ENCODE data around the gene CYTH3. TPM values are rescaled to one million over a fixed set of nuclear protein-coding genes. Genes with fewer than 3 reads are reported as not detected.
"Not testable (repeated sequence)": the region's sequence is repeated elsewhere in the genome, so short reads cannot be mapped to it uniquely, and the experiment has no call there.

Gene CYTH3
- total RNA-seq, 1 donor from 2014 or later = 24.9 TPM

DNA sequence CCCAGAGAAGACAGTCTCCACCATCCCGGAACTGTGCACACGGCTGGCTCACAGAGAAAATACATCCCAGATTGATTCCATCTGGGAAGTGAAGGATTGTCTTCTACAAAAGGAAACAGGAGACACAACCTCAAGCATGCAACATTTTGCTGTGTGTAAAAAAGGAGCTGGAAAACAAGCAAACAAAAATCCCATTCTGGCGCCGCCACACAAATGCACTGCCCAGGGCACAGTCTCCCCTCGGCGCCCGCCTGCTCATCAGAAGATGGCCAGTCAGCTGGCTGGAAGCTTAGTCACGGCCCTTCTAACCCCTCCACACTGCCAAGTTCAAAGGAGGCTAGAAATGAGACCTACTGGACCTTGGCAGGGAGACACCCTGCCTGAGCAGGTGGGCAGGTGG lies 14.1 kb upstream of the CYTH3 start:
- Histone ChIP-seq H3K36me3 (ENCODE audit: control insufficient read depth, insufficient read depth, low read length) (no peaks in the 10 kb centered on the region), H3K4me3 (ENCODE audit: low read depth, low read length) (no peak overlapping the region), H3K27me3 (ENCODE audit: control insufficient read depth, insufficient read depth, low read length) (no peaks in the 10 kb centered on the region)
- TF ChIP-seq, protein P1, sequence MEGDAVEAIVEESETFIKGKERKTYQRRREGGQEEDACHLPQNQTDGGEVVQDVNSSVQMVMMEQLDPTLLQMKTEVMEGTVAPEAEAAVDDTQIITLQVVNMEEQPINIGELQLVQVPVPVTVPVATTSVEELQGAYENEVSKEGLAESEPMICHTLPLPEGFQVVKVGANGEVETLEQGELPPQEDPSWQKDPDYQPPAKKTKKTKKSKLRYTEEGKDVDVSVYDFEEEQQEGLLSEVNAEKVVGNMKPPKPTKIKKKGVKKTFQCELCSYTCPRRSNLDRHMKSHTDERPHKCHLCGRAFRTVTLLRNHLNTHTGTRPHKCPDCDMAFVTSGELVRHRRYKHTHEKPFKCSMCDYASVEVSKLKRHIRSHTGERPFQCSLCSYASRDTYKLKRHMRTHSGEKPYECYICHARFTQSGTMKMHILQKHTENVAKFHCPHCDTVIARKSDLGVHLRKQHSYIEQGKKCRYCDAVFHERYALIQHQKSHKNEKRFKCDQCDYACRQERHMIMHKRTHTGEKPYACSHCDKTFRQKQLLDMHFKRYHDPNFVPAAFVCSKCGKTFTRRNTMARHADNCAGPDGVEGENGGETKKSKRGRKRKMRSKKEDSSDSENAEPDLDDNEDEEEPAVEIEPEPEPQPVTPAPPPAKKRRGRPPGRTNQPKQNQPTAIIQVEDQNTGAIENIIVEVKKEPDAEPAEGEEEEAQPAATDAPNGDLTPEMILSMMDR (IDR thresholded peaks at IDR 0.05; ENCODE audit: insufficient read depth, low read length, poor library complexity, severe bottlenecking) = no peak
- DNase-seq (ENCODE audit: low read depth) = no peak

DNA sequence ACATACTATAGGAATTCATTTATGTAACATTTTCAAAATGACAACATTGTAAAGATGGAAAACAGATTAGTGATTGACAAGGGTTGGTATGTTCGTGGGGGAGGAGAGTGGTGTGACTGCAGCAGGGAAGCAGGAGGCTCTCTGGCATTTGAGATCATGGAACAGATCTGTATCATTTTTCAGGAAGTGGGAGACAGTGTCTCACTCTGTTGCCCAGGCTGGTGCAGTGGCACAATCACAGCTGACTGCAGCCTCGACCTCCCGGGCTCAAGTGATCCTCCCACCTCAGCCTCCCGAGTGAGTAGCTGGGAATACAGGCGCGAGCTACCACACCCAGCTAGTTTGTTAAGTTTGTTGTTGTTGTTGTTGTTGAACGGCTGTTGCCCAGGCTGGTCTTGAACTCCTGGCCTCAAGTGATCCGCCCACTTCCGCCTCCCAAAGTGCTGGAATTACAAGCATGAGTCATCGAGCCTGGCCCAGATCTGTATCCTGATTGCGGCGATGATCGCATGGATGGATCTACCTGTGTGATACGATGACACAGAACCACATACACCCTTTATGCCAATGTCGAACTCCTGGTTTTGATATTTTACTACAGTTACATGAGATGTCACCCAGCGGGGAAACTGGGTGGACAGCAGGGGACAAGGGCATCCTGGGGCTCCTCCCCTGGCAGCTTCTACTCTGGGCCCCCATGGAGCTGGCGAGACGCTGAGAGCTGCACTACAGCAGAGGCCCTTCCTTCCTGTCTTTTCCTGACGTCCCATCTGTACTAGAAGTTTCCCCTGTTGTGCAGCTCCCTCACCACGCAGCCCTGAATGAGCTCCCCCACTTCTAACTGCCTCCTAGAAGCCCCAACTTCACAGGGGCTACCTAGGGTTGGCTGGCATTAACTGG lies 12.3 kb upstream of the CYTH3 start:
- DNase-seq (ENCODE audit: low read depth) = no peak
- TF ChIP-seq, protein P1 (IDR thresholded peaks at IDR 0.05; ENCODE audit: insufficient read depth, low read length, poor library complexity, severe bottlenecking) = no peak

DNA sequence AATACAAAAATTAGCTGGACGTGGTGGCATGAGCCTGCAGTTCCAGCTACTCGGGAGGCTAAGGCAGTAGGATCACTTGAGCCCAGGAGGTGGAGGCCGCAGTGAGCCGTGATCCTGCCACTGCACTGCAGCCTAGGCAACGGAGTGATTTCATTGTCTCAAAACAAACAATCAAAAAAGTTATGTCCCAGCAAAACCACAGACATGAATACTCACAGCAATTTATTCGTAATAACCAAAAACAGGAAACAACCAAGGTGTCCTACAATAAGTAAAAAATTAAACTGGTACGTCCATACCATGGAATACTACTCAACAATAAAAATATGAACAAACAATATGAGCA lies 11.6 kb upstream of the CYTH3 start:
- H3K27me3 ChIP-seq (ENCODE audit: control insufficient read depth, insufficient read depth, low read length) = no peaks in the 10 kb centered on the region
- H3K4me3 ChIP-seq (ENCODE audit: low read depth, low read length) = no peak overlapping the region
- TF ChIP-seq, protein P1 (IDR thresholded peaks at IDR 0.05; ENCODE audit: insufficient read depth, low read length, poor library complexity, severe bottlenecking) = no peak
- no peaks in the 10 kb centered on the region for H3K36me3 ChIP-seq (ENCODE audit: control insufficient read depth, insufficient read depth, low read length)
- DNase-seq (ENCODE audit: low read depth) = no peak

More for the DNA sequence above, 12.3 kb upstream of the CYTH3 start:
- no peaks in the 10 kb centered on the region for H3K36me3 ChIP-seq (ENCODE audit: control insufficient read depth, insufficient read depth, low read length)
- H3K27me3 ChIP-seq (ENCODE audit: control insufficient read depth, insufficient read depth, low read length) = no peaks in the 10 kb centered on the region
- H3K4me3 ChIP-seq (ENCODE audit: low read depth, low read length) = no peak overlapping the region

DNA sequence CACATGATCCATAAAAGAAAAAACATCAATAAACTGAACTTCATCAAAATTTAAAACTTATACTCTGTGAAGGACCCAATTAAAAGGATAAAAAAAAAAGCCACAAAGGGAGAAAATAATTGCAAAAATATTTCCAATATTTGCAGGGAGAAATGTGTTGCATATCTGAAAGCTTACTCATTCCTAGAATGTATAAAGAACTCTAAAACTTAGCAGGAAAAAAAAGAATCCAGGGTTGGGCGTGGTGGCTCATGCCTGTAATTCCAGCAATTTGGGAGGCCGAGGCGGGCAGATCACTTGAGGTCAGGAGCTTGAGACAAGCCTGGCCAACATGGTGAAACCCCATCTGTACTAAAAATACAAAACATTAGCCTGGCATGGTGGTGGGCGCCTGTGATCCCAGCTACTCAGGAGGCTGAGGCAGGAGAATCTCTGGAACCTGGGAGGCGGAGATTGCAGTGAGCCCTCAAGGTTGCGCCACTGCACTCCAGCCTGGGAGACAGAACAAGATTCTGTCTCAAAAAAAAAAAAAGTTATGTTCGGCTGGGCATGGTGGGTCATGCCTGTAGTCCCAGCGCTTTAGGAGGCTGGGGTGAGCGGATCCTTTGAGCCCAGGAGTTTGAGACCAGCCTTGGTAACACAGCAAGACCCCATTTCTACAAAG lies 11.1 kb upstream of the CYTH3 start:
- not testable (repeated sequence) for H3K27me3 ChIP-seq (ENCODE audit: control insufficient read depth, insufficient read depth, low read length); H3K36me3 ChIP-seq (ENCODE audit: control insufficient read depth, insufficient read depth, low read length); DNase-seq (ENCODE audit: low read depth); H3K4me3 ChIP-seq (ENCODE audit: low read depth, low read length)

DNA sequence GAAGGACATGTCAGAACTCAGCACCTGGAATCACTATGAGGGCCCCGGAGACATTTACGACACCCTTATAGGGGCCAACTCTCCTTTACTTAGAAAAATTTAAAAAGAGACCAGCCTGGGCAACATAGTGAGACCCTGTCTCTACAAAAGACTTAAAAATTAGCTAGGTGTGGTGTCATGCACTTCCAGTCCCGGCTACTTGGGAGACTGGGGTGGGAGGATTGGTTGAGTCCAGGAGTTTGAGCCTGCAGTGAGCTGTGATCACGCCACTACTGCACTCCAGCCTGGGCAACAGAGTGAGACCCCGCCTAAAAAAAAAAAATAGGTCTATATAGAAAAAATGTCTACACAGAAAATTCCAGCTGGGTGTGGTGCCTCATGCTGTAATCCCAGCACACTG lies 7.5 kb upstream of the CYTH3 start:
- H3K36me3 ChIP-seq (ENCODE audit: control insufficient read depth, insufficient read depth, low read length) = no peaks in the 10 kb centered on the region

DNA sequence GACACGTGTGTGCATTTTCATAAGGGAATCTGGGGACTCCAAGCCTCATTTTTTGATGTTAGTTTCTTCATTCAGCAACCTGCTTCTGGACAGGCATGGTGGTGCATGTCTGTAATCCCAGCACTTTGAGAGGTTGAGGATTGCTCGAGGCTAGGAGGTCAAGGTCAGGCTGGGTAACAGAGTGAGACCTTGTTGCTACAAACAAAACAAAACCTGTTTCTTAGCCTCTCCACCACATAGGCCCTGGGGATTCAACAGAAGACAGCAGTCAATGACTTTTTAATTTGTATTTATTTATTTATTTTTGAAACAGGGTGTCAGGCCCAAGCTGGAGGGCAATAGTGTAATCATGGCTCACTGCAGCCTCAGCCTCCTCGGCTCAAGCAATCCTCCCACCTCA lies 6.9 kb upstream of the CYTH3 start:
- TF ChIP-seq, protein P1 (IDR thresholded peaks at IDR 0.05; ENCODE audit: insufficient read depth, low read length, poor library complexity, severe bottlenecking) = no peak
- Histone ChIP-seq H3K4me3 (ENCODE audit: low read depth, low read length) (no peak overlapping the region), H3K27me3 (ENCODE audit: control insufficient read depth, insufficient read depth, low read length) (no peaks in the 10 kb centered on the region), H3K36me3 (ENCODE audit: control insufficient read depth, insufficient read depth, low read length) (no peaks in the 10 kb centered on the region)
- no peak for DNase-seq (ENCODE audit: low read depth)

More for the DNA sequence above, 7.5 kb upstream of the CYTH3 start:
- no peak for DNase-seq (ENCODE audit: low read depth)
- Histone ChIP-seq H3K4me3 (ENCODE audit: low read depth, low read length) (no peak overlapping the region), H3K27me3 (ENCODE audit: control insufficient read depth, insufficient read depth, low read length) (no peaks in the 10 kb centered on the region)
- TF ChIP-seq, protein P1 (IDR thresholded peaks at IDR 0.05; ENCODE audit: insufficient read depth, low read length, poor library complexity, severe bottlenecking) = no peak
